HG03571 (cell line): ENCODE data around the gene UTP4.
"Not testable (repeated sequence)": the region's sequence is repeated elsewhere in the genome, so short reads cannot be mapped to it uniquely, and the experiment has no call there.

Experiments used
- ATAC-seq: cut with Tn5 transposase; IDR thresholded peaks from one replicate; pipeline ENCODE4 v1.9.1; 2021; ENCODE audit not compliant: unreplicated experiment

UTP4 gene

GRCh38 chr16:69109486-69110270 is 22.8 kb upstream of the UTP4 start:
- no peak for ATAC-seq

DNA sequence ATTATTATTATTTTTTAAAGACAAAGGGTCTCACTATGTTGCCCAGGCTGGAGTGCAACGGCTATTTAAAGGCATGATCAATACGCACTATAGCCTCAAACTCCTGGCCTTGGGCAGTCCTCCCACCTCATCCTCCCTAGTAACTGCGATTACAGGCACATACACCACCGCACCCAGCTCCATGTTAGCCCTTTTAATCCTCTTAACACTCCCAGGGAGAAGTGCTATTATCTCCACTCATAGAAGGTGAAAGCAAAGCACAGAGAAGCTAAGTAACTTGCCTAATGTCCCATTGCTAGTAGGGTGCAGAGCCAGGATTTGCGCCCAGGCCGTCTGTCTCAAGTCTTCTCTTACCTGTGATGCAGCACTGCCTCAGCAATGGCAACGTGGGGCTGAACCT is 22.0 kb upstream of the UTP4 start:
- no peak for ATAC-seq

DNA sequence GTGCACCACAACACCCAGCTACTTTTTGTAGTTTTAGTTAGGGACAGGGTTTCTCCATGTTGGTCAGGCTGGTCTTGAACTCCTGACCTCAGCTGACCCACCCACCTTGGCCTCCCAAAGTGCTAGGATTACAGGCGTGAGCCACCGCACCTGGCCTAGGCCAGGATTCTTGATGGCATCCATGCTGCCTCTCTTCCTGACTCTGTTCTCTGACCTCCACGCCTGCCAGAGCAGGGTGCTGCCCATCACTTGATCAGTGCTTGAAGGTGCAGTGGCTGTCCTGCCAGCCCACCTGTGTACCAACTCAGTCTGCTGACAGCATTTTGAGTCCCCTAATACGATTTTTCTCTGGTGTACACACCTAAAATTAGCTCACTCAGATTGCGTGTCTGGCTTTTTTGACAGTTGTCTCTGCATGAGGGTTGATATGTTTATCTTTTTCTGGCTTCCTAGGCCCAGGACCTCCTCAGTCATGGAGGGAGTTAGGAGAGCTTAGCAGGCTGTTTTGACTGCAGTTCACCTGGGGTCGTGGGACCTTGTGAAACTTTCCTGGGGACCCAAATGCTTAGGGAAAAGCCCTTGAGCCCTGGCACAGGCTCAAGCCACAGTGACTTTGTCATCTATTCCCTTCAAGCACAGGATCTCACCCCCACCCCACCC is 21.1 kb upstream of the UTP4 start:
- ATAC-seq = no peak

- ATAC-seq = no peak
Measured at GRCh38 chr16:69111876-69112230, 20.6 kb upstream of the UTP4 start.

- no peak for ATAC-seq
Measured at GRCh38 chr16:69112285-69113129, 19.9 kb upstream of the UTP4 start.

GRCh38 chr16:69113216-69113615 is 19.2 kb upstream of the UTP4 start:
- no peak for ATAC-seq

GRCh38 chr16:69114346-69114975 is 18.0 kb upstream of the UTP4 start:
- ATAC-seq = no peak

DNA sequence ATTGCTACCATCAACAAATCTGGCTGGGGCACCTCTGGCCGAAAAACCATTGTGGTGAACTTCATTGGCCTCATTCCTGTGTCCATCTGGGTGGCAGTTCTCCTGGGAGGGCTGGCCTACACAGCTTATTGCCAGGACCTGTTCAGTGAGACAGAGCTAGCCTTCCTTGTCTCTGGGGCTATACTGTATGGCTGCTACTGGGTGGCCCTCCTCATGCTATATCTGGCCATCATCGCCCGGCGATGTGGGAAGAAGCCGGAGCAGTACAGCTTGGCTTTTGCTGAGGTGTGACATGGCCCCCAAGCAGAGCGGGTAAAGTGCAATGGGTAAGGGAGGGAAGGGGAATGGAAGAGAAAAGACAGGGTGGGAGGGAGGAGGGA is 17.5 kb upstream of the UTP4 start:
- ATAC-seq = no peak

DNA sequence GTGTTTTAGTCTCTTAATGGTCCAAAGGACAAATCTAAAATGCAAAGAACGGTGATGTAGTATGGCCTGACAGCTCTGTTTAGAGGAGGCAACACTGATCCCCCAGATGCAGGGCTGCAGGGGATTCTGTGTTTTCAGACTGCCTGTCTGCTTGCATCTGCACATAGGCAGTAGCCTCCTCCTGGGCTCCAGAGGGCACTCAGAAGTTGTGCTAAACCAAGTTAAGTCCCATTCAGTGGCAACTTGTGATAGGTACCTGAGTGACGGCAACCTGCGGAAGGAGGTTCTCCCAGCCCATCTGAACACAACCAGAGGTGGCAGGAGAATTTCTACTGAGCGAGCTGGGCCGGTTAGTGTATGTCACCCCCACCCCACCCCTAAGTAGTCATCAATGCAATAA is 17.1 kb upstream of the UTP4 start:
- no peak for ATAC-seq

GRCh38 chr16:69115837-69116236 is 16.6 kb upstream of the UTP4 start:
- no peak for ATAC-seq

DNA sequence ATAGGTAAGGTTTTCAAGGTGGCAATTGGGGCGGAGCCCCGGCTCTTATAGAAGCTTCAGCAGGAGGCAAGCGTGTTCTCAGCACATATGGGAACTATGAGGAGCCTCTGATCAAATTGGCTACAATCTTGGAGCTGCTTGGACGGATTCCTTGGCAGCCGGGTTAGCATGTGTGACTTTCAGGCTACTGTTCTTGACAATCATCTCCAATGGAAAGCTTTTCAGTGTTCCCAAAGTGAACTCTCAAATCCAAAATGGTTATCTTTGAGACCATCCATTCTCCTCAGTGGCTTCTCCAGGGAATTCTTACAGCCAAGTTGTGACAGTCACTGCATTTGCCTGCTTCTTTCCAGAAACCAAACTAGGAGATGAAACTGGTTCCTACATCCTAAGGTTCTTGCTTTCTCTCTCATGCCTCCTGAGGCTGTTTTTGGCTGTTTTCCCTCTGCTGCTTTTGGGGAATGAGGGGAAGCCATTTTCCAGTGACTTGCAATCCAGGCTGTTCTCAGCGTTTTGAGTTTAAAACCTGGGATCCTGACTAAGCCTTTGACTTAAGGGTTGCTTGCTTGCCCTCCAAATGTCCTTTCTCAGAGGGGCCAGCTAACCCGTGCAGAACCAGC is 16.1 kb upstream of the UTP4 start:
- ATAC-seq = no peak

DNA sequence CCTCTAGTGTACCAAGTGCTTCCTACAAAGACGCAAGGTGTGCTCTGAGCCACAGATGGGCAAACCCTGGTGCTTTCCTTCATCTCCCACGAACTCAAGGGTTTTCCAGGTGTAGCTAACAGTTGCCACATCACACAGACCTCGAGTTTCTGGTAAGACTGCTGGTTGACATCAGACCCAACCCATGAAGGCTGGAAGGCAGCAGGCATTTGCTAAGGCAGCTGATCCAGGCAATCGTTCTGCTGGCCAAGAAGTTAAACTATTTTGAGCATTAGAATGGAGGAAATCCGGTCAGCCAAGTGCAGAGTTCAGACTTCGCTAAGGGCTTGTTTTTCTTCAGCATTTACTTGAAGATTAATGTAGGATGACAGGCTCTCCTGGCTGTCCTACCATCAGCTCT is 15.5 kb upstream of the UTP4 start:
- ATAC-seq = no peak

- ATAC-seq = no peak
Measured at GRCh38 chr16:69118468-69118867, 14.0 kb upstream of the UTP4 start.

- ATAC-seq = no peak
Measured at GRCh38 chr16:69118994-69119393, 13.5 kb upstream of the UTP4 start.

DNA sequence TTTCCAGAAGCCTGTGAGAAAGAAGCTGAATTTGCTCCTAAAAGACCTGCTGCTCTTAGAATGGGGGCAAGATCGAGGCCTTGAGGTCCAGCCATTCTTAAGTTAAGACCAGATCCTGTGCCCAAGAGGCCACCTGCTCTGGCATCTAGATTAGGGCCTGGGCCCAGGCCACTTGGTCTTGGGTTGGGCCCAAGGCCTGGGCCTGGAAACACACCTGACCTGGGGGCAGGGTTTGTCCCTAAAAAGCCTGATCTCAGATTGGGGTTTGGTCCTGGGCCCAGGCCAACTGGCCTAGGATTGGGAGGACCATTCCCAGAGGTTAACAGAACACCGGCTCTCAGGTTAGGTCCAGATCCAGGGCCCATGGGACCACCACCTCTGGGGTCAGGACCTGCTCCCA is 12.9 kb upstream of the UTP4 start:
- no peak for ATAC-seq

DNA sequence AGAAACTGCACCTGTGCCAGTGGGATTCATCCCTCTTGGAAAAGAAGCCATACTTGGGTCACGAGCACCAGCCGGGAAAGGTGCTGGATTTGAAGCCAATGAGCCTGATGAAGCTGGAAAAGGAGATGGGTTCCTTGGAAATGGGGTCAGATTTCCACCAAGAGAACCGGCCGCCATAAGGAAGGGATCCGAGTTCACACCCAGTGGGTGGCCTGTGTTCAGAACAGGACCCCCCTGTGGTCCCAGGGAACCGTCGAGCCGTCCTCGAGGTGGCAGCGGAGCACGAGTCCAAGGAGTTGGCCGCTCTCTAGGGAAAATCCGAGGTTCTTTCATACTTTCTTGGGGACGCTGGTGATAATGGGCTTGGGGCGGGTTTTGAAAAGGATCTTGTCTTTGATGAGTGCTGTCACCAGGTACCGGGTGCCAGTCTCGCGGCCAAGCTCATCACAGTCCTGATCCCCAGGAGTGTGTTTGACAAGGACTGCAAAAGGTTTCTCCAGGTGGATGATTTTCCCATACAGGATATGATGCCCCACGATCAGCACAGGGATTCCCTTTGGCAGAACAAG is 12.3 kb upstream of the UTP4 start:
- no peak for ATAC-seq

DNA sequence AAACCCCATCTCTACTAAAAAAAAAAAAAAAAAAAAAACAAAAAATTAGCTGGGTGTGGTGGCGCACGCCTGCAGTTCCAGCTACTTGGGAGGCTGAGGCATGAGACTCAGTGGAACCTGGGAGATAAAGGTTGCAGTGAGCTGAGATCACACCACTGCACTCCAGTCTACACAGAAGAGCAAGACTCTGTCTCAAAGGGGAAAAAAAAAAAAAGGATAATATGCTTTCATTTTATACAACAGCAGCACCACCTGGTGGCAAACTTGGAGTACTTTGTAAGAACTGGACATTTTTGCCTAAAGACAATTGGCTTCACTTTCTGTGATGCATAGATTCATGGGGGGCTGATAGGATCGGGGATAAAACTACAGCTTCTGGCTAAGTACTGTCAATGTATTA is 8.5 kb upstream of the UTP4 start:
- no peak for ATAC-seq

DNA sequence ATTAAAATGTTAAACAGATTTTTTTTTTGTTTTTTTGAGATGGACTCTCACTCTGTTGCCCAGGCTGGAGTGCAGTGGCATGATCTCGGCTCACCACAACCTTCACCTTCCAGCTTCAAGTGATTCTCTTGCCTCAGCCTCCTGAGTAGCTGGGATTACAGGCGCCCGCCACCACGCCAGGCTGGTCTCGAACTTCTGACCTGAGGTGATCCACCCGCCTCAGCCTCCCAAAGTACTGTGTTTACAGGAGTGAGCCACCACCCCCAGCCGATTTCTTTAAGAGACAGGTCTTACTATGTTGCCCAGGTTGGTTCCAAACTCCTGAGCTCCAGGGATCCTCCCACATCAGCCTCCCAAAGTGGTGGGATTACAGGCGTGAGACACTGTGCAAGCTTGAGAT is 8.0 kb upstream of the UTP4 start:
- not testable (repeated sequence) for ATAC-seq

DNA sequence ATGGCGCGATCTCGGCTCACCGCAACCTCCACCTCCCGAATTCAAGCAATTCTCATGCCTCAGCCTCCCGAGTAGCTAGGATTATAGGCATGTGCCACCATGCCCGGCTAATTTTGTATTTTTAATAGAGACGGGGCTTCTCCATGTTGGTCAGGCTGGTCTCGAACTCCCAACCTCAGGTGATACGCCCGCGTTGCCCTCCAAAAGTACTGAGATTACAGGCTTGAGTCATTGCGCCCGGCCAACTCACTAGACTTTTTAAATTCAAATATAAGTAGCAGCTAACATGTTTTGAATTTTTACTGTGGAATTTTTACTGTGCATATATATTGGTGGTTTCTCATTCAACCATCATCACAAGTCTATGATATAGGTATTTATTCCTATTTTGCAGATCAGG is 7.5 kb upstream of the UTP4 start:
- ATAC-seq = not testable (repeated sequence)

- ATAC-seq = no peak
Measured at GRCh38 chr16:69126221-69126620, 6.2 kb upstream of the UTP4 start.

GRCh38 chr16:69126801-69127200 is 5.6 kb upstream of the UTP4 start:
- not testable (repeated sequence) for ATAC-seq
